ENCODE results near the gene TTC16. TPM values are rescaled to one million over a fixed set of nuclear protein-coding genes. Genes with fewer than 3 reads are reported as not detected.

TTC16 gene
- total RNA-seq, 1 experiment from 2014 or later, result not detected

DNA sequence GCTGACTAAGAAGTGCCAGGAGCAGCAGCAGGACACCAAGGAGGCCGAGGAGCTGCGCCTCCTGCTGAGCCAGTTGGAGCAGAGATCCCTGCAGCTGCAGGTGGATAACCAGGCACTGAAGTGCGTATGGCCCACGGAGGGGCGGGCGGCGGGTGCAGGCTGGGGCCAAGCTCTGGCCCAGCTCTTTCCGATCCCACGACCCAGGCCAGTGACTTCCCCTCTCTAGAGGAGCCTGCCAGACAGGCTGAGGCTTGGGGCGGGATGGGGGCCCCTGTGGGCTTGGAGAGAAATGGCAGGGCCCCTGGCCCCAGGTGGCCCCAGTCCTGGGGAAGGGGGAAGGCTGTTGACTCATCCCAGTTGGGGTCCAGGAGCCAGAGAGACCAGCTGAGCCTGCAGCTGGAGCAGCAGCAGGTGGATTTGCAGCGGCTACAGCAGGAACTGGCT, 4.0 kb upstream of the TTC16 start:
- TF ChIP-seq, protein P1, sequence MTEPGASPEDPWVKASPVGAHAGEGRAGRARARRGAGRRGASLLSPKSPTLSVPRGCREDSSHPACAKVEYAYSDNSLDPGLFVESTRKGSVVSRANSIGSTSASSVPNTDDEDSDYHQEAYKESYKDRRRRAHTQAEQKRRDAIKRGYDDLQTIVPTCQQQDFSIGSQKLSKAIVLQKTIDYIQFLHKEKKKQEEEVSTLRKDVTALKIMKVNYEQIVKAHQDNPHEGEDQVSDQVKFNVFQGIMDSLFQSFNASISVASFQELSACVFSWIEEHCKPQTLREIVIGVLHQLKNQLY (CRISPR knock-in tag; IDR thresholded peaks at IDR 0.05), result no peak
- TF ChIP-seq ATF6 (CRISPR knock-in tag; IDR thresholded peaks at IDR 0.05) (no peak), ZNF423 (CRISPR knock-in tag; IDR thresholded peaks at IDR 0.05) (peak; percentile 86)
- H3K27ac Mint-ChIP-seq, result no peak overlapping the region
- H3K4me1 Mint-ChIP-seq, result peaks cover 23% of the 10 kb centered on the region
- H3K36me3 Mint-ChIP-seq, result no peaks in the 10 kb centered on the region
- ChIA-PET CTCF (interaction anchor here (0.6 to 2.2 kb wide), 11 partner anchors 13 to 315 kb away, joined by 3 to 24 read pairs (median 3); partner anchors contain the start of genes SLC2A8 and TOR2A), POLR2A (no interaction called here)
- no peak overlapping the region for H3K4me3 Mint-ChIP-seq
- peaks cover 3% of the 10 kb centered on the region for H3K9me3 Mint-ChIP-seq
- no peaks in the 10 kb centered on the region for H3K27me3 Mint-ChIP-seq (ENCODE audit: low read depth)
- ATAC-seq, result peak; percentile 5
- DNase-seq (ENCODE audit: low spot score), result peak; percentile 52

- Mint-ChIP-seq H3K27me3 (ENCODE audit: low read depth) (no peaks in the 10 kb centered on the region), H3K27ac (no peak overlapping the region; the same call in 1 of the 2 replicates), H3K4me1 (peaks cover 22% of the 10 kb centered on the region), H3K9me3 (peaks cover 3% of the 10 kb centered on the region), H3K36me3 (no peaks in the 10 kb centered on the region), H3K4me3 (no peak overlapping the region)
- TF ChIP-seq GTF2I (CRISPR knock-in tag; conservative IDR thresholded peaks at IDR 0.05), result peak; percentile 84
- TF ChIP-seq ZNF671 (CRISPR knock-in tag; IDR thresholded peaks at IDR 0.05), result no peak
- no peak for DNase-seq (ENCODE audit: low spot score)
- CTCF ChIA-PET, result interaction anchor here (0.9 to 2.2 kb wide), 8 partner anchors 13 to 316 kb away, joined by 3 to 24 read pairs (median 4); partner anchors contain the start of genes SLC2A8 and TOR2A
- no peak for ATAC-seq
- POLR2A ChIA-PET, result no interaction called here
Observed at GRCh38 chr9:127712371-127712770, 3.5 kb upstream of the TTC16 start.

GRCh38 chr9:127712867-127713266, 3.0 kb upstream of the TTC16 start:
- Mint-ChIP-seq H3K27ac (no peak overlapping the region), H3K4me1 (peaks cover 22% of the 10 kb centered on the region), H3K4me3 (no peak overlapping the region), H3K27me3 (ENCODE audit: low read depth) (no peaks in the 10 kb centered on the region), H3K9me3 (peaks cover 3% of the 10 kb centered on the region), H3K36me3 (no peaks in the 10 kb centered on the region)
- POLR2A ChIA-PET, result no interaction called here
- CTCF ChIA-PET, result interaction anchor here (0.9 to 2.2 kb wide), 3 partner anchors 22 to 156 kb away, joined by 3 to 24 read pairs (median 3); partner anchors contain the start of gene TOR2A
- DNase-seq (ENCODE audit: low spot score) (no peak), ATAC-seq (no peak)
- TF ChIP-seq ZNF671 (CRISPR knock-in tag; IDR thresholded peaks at IDR 0.05) (no peak), NR2C2 (CRISPR knock-in tag; IDR thresholded peaks at IDR 0.05) (no peak), ZNF317 (CRISPR knock-in tag; IDR thresholded peaks at IDR 0.05; ENCODE audit: borderline replicate concordance, low read depth) (no peak), MXD4 (CRISPR knock-in tag; IDR thresholded peaks at IDR 0.05; ENCODE audit: borderline replicate concordance) (no peak), ZNF423 (CRISPR knock-in tag; IDR thresholded peaks at IDR 0.05) (no peak), ZNF219 (CRISPR knock-in tag; IDR thresholded peaks at IDR 0.05; ENCODE audit: borderline replicate concordance) (no peak), HMGA2 (CRISPR knock-in tag; IDR thresholded peaks at IDR 0.05) (no peak), NFE2L1 (CRISPR knock-in tag; IDR thresholded peaks at IDR 0.05) (no peak), TEAD4 (CRISPR knock-in tag; IDR thresholded peaks at IDR 0.05) (no peak), NR1H2 (CRISPR knock-in tag; IDR thresholded peaks at IDR 0.05) (no peak), GTF2I (CRISPR knock-in tag; conservative IDR thresholded peaks at IDR 0.05) (no peak), FOXP1 (CRISPR knock-in tag; IDR thresholded peaks at IDR 0.05; ENCODE audit: borderline replicate concordance) (no peak), CBFB (CRISPR knock-in tag; IDR thresholded peaks at IDR 0.05; ENCODE audit: low read depth) (no peak), ZNF232 (CRISPR knock-in tag; IDR thresholded peaks at IDR 0.05) (no peak), MAX (CRISPR knock-in tag; IDR thresholded peaks at IDR 0.05) (no peak), TEAD1 (CRISPR knock-in tag; IDR thresholded peaks at IDR 0.05) (no peak), TCF7 (CRISPR knock-in tag; IDR thresholded peaks at IDR 0.05; ENCODE audit: low read depth) (no peak)
- TF ChIP-seq, protein P2, sequence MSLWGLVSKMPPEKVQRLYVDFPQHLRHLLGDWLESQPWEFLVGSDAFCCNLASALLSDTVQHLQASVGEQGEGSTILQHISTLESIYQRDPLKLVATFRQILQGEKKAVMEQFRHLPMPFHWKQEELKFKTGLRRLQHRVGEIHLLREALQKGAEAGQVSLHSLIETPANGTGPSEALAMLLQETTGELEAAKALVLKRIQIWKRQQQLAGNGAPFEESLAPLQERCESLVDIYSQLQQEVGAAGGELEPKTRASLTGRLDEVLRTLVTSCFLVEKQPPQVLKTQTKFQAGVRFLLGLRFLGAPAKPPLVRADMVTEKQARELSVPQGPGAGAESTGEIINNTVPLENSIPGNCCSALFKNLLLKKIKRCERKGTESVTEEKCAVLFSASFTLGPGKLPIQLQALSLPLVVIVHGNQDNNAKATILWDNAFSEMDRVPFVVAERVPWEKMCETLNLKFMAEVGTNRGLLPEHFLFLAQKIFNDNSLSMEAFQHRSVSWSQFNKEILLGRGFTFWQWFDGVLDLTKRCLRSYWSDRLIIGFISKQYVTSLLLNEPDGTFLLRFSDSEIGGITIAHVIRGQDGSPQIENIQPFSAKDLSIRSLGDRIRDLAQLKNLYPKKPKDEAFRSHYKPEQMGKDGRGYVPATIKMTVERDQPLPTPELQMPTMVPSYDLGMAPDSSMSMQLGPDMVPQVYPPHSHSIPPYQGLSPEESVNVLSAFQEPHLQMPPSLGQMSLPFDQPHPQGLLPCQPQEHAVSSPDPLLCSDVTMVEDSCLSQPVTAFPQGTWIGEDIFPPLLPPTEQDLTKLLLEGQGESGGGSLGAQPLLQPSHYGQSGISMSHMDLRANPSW (CRISPR knock-in tag; conservative IDR thresholded peaks at IDR 0.05; ENCODE audit: low read depth), result no peak
- TF ChIP-seq, protein P3, sequence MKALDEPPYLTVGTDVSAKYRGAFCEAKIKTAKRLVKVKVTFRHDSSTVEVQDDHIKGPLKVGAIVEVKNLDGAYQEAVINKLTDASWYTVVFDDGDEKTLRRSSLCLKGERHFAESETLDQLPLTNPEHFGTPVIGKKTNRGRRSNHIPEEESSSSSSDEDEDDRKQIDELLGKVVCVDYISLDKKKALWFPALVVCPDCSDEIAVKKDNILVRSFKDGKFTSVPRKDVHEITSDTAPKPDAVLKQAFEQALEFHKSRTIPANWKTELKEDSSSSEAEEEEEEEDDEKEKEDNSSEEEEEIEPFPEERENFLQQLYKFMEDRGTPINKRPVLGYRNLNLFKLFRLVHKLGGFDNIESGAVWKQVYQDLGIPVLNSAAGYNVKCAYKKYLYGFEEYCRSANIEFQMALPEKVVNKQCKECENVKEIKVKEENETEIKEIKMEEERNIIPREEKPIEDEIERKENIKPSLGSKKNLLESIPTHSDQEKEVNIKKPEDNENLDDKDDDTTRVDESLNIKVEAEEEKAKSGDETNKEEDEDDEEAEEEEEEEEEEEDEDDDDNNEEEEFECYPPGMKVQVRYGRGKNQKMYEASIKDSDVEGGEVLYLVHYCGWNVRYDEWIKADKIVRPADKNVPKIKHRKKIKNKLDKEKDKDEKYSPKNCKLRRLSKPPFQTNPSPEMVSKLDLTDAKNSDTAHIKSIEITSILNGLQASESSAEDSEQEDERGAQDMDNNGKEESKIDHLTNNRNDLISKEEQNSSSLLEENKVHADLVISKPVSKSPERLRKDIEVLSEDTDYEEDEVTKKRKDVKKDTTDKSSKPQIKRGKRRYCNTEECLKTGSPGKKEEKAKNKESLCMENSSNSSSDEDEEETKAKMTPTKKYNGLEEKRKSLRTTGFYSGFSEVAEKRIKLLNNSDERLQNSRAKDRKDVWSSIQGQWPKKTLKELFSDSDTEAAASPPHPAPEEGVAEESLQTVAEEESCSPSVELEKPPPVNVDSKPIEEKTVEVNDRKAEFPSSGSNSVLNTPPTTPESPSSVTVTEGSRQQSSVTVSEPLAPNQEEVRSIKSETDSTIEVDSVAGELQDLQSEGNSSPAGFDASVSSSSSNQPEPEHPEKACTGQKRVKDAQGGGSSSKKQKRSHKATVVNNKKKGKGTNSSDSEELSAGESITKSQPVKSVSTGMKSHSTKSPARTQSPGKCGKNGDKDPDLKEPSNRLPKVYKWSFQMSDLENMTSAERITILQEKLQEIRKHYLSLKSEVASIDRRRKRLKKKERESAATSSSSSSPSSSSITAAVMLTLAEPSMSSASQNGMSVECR (CRISPR knock-in tag; IDR thresholded peaks at IDR 0.05; ENCODE audit: borderline replicate concordance), result no peak
